Astrocyte (in vitro differentiated cells and primary cell): Measurements from ENCODE around the gene TAP1.

Experiments
- EZH2 ChIP-seq: IDR thresholded peaks from 2 replicates; pipeline ENCODE4 v1.6.1; 2012; ENCODE audit warnings: mild to moderate bottlenecking, low read length, inconsistent platforms; ENCODE audit not compliant: insufficient read depth
- TF ChIP-seq, protein P1 (sequence below): IDR thresholded peaks from 2 replicates; pipeline ENCODE4 v1.5.1; 2011; ENCODE audit warnings: low read depth, mild to moderate bottlenecking, inconsistent platforms, low read length, moderate library complexity; ENCODE audit not compliant: insufficient read depth

- TF ChIP-seq, protein P1, sequence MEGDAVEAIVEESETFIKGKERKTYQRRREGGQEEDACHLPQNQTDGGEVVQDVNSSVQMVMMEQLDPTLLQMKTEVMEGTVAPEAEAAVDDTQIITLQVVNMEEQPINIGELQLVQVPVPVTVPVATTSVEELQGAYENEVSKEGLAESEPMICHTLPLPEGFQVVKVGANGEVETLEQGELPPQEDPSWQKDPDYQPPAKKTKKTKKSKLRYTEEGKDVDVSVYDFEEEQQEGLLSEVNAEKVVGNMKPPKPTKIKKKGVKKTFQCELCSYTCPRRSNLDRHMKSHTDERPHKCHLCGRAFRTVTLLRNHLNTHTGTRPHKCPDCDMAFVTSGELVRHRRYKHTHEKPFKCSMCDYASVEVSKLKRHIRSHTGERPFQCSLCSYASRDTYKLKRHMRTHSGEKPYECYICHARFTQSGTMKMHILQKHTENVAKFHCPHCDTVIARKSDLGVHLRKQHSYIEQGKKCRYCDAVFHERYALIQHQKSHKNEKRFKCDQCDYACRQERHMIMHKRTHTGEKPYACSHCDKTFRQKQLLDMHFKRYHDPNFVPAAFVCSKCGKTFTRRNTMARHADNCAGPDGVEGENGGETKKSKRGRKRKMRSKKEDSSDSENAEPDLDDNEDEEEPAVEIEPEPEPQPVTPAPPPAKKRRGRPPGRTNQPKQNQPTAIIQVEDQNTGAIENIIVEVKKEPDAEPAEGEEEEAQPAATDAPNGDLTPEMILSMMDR, result no peak
- no peak for TF ChIP-seq EZH2
Measured at GRCh38 chr6:32852018-32852843, 1.3 kb downstream of the TAP1 start.
